Karpas-422 (cell line): ENCODE data around the gene RNF144A. TPM values are rescaled to one million over a fixed set of nuclear protein-coding genes. Genes with fewer than 3 reads are reported as not detected.

Source experiments
- DNase-seq: peaks from one replicate; pipeline ENCODE4 v3.0.0-alpha.2; 2015
- H2AFZ ChIP-seq: fragments of 200-600 bp; sonication (generic); 2 replicates; pipeline ENCODE4 v1.6.1; 2014; ENCODE audit warnings: antibody characterized with exemption, low read length, mixed read lengths
- H3K27ac ChIP-seq: fragments of 200-600 bp; sonication (generic); 2 replicates; pipeline ENCODE4 v1.5.1; 2014; ENCODE audit warnings: mild to moderate bottlenecking, low read length, moderate library complexity
- H3K27me3 ChIP-seq: fragments of 200-600 bp; sonication (generic); 2 replicates; pipeline ENCODE4 v1.6.1; 2014; ENCODE audit warnings: low read length, mixed read lengths
- H3K36me3 ChIP-seq: fragments of 200-600 bp; sonication (generic); 2 replicates; pipeline ENCODE4 v1.6.1; 2014; ENCODE audit warnings: low read length, mixed read lengths; ENCODE audit not compliant: insufficient read depth
- H3K4me1 ChIP-seq: fragments of 200-600 bp; sonication (generic); 2 replicates; pipeline ENCODE4 v1.6.1; 2014; ENCODE audit warnings: mild to moderate bottlenecking, low read length, mixed read lengths
- H3K4me2 ChIP-seq: fragments of 200-600 bp; sonication (generic); 2 replicates; pipeline ENCODE4 v1.6.1; 2014; ENCODE audit warnings: low read length, low read depth, mild to moderate bottlenecking; ENCODE audit not compliant: poor library complexity, severe bottlenecking
- H3K4me3 ChIP-seq: fragments of 200-600 bp; sonication (generic); 2 replicates; pipeline ENCODE4 v1.5.1; 2014; ENCODE audit warnings: mild to moderate bottlenecking, antibody characterized with exemption, low read length, mixed read lengths
- H3K79me2 ChIP-seq: fragments of 200-600 bp; sonication (generic); 2 replicates; pipeline ENCODE4 v1.6.1; 2014; ENCODE audit warnings: mild to moderate bottlenecking, low read length, mixed read lengths
- H3K9ac ChIP-seq: fragments of 200-600 bp; sonication (generic); 2 replicates; pipeline ENCODE4 v1.6.0; 2014; ENCODE audit warnings: low read length
- H3K9me2 ChIP-seq: fragments of 200-600 bp; sonication (generic), shearing (Covaris generic); replicated peaks from 2 replicates; pipeline ENCODE4 v1.6.0; 2014; ENCODE audit warnings: mild to moderate bottlenecking, low read length, moderate library complexity; ENCODE audit not compliant: insufficient read depth
- H3K9me3 ChIP-seq: fragments of 300-700, 200-600 bp; sonication (generic); 2 replicates; pipeline ENCODE4 v1.6.1; 2014; ENCODE audit warnings: low read length, mixed read lengths
- H4K20me1 ChIP-seq: fragments of 200-600 bp; sonication (generic); 2 replicates; pipeline ENCODE4 v1.6.1; 2014; ENCODE audit warnings: mild to moderate bottlenecking, antibody characterized with exemption, low read length, low read depth; ENCODE audit not compliant: insufficient read depth
- total RNA-seq: library from RNA; depleted of rRNA; stranded (reverse); fragments of >200 nt; shearing (Covaris generic); gene quantifications from 2 replicates; pipeline ENCODE4 v1.2.3, GENCODE V29; 2014; ENCODE audit warnings: low replicate concordance

The RNF144A gene
- total RNA-seq, 1 experiment from 2014 or later: 0.07 TPM

DNA sequence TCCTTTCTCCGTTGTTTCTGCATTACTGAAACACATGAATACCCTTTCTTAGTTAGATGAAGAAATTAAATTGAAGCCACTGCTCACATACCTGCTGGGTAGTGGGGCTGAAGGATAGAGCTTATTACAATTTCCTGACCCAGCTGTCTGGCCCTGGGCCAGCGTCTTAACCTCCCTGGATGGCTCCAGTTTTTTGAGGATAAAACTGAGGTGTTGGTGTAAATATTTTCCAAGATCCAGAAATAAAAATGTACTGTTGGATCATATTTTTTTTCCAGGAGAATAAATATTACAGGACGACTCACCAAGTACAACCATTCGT is 3.5 kb downstream of the RNF144A start:
- Histone ChIP-seq H3K9me3 (no peaks in the 10 kb centered on the region), H4K20me1 (no peaks in the 10 kb centered on the region), H3K4me1 (no peaks in the 10 kb centered on the region), H3K9me2 (no peaks in the 10 kb centered on the region), H3K4me3 (no peak overlapping the region), H3K9ac (no peak overlapping the region), H3K36me3 (no peaks in the 10 kb centered on the region), H2AFZ (no peak overlapping the region), H3K27ac (no peak overlapping the region), H3K79me2 (no peaks in the 10 kb centered on the region), H3K27me3 (no peaks in the 10 kb centered on the region), H3K4me2 (no peak overlapping the region)
- no peak for DNase-seq

DNA sequence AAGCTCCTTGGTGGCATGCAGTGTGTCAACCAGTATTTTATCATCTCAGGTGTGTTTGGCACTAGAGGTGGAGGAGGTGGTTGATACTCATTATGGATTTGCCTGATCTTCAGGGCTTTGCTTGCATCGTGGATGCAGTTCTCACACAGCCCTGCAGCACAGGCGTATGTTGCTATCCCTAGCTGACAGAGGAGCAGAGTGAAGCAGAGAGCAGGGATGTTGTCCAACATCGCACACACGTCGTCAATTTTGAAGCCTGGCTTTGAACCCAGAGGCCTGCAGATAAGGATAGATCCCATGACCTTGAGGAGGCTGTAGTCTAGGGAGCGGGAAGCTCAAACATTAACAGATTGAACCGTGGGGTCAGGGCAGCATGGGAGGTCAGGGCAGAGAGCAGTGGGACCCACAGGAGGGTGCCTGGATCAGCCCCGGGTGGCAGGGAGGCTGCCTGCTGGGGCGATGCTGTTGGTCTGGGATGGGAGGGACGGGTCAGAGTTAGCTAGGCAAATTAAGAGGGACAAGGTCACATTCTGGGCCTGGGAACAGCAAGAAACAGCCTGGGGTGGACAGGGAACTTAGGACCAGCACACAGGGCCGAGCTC is 4.2 kb downstream of the RNF144A start:
- no peaks in the 10 kb centered on the region for H3K79me2 ChIP-seq
- H3K27ac ChIP-seq: no peak overlapping the region
- no peaks in the 10 kb centered on the region for H3K4me1 ChIP-seq
- H3K9ac ChIP-seq: no peak overlapping the region
- DNase-seq: no peak
- H3K9me3 ChIP-seq: no peaks in the 10 kb centered on the region
- H3K4me2 ChIP-seq: no peak overlapping the region
- no peaks in the 10 kb centered on the region for H3K36me3 ChIP-seq
- H3K9me2 ChIP-seq: no peaks in the 10 kb centered on the region
- H2AFZ ChIP-seq: no peak overlapping the region
- no peak overlapping the region for H3K4me3 ChIP-seq
- H3K27me3 ChIP-seq: no peaks in the 10 kb centered on the region
- no peaks in the 10 kb centered on the region for H4K20me1 ChIP-seq

DNA sequence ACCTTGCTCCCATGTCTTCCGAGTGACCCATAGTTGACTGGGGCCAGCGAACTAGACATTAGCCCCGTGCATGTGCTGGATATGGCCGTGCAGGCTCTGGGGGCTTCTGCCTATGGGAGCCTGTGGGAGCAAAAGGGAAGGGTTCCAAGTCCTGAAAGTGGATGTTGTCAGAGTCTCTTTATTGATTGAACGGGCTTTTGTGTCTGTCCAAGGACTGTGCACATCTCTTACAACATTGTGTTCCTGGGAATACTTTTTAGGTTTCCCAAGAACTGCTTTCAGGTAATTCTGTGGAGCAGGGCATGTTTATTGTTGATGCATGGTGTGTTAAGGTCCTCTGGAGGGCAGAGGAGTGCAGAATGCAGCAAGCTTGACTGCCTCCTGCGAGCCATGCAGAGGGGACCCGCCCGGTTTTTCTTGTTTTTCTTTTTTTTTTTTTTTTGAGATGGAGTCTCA is 5.0 kb downstream of the RNF144A start:
- no peak overlapping the region for H3K4me3 ChIP-seq
- no peaks in the 10 kb centered on the region for H3K36me3 ChIP-seq
- DNase-seq: no peak
- no peaks in the 10 kb centered on the region for H3K9me3 ChIP-seq
- no peaks in the 10 kb centered on the region for H3K9me2 ChIP-seq
- H3K79me2 ChIP-seq: no peaks in the 10 kb centered on the region
- no peak overlapping the region for H3K4me2 ChIP-seq
- no peak overlapping the region for H2AFZ ChIP-seq
- no peaks in the 10 kb centered on the region for H4K20me1 ChIP-seq
- no peaks in the 10 kb centered on the region for H3K27me3 ChIP-seq
- no peak overlapping the region for H3K9ac ChIP-seq
- no peak overlapping the region for H3K27ac ChIP-seq
- H3K4me1 ChIP-seq: no peaks in the 10 kb centered on the region

DNA sequence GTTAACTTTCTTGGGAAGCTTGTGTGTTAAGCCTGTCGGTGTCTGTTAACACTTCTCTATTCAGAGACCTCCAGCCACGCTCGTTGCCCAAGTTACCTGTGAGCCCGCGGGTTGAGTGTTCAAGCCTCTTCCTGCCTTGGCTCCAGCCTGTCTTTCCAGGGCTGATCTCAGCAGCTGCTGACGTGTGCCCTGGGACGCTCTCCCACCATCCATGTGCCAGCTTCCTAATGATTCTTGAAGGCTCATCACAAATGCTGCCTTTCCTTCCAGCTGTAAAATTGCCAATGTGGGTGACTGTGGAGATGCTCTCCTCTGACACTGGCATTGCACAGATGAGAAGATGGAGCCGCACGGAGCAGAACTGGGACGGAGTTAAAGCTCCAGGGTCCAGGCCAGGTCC is 6.1 kb downstream of the RNF144A start:
- Histone ChIP-seq H3K27ac (no peak overlapping the region), H3K27me3 (no peaks in the 10 kb centered on the region), H4K20me1 (no peaks in the 10 kb centered on the region), H3K36me3 (no peaks in the 10 kb centered on the region), H3K4me2 (no peak overlapping the region), H3K4me3 (no peak overlapping the region), H3K9ac (no peak overlapping the region), H2AFZ (no peak overlapping the region), H3K9me2 (no peaks in the 10 kb centered on the region), H3K79me2 (no peaks in the 10 kb centered on the region), H3K9me3 (no peaks in the 10 kb centered on the region), H3K4me1 (no peaks in the 10 kb centered on the region)
- DNase-seq: no peak

DNA sequence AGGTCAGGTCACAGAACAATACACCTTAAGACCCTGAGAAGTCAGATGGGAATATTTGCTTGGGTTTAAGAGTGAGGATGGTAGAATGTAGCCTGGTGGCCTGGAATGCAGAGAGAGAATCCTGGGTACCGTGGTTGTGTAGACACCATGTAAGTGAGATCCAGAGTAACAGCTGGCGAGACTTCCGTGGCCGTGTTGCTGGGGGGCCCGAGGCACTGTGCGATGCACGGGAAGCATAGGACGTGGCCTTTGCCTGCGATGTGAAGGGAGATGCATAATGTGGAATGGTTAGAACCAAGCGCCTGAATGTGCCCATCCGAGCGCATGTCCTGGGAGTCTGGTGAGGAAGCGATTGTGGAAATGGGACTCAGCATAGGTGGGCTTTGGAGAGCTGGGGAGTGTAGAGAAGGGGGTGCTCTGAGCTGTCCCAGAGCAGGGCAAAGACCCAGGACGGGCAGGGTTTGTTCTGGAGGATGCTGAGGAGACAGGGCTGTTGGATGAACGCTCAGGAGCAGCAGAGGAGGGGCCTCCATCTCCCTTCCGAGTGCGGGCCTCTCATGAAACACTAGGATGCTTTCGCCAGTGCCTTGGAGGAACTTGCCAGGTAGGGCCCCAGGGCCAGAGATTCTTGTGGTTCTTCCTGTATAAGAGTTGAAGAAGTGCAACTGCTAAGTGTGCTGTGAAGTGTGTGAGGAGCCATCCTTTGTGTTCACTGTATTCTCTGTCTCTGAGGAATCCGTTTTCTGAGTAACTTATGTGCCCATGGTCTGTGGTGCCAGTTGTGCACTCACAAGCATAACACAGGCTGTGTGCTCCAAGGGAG is 7.1 kb downstream of the RNF144A start:
- H3K79me2 ChIP-seq: no peaks in the 10 kb centered on the region
- no peak overlapping the region for H3K4me2 ChIP-seq
- H3K36me3 ChIP-seq: no peaks in the 10 kb centered on the region
- no peaks in the 10 kb centered on the region for H3K9me3 ChIP-seq
- no peaks in the 10 kb centered on the region for H3K27me3 ChIP-seq
- no peak overlapping the region for H3K4me3 ChIP-seq
- DNase-seq: no peak
- no peak overlapping the region for H2AFZ ChIP-seq
- no peak overlapping the region for H3K9ac ChIP-seq
- no peaks in the 10 kb centered on the region for H3K9me2 ChIP-seq
- H3K27ac ChIP-seq: no peak overlapping the region
- no peaks in the 10 kb centered on the region for H4K20me1 ChIP-seq
- H3K4me1 ChIP-seq: no peaks in the 10 kb centered on the region

DNA sequence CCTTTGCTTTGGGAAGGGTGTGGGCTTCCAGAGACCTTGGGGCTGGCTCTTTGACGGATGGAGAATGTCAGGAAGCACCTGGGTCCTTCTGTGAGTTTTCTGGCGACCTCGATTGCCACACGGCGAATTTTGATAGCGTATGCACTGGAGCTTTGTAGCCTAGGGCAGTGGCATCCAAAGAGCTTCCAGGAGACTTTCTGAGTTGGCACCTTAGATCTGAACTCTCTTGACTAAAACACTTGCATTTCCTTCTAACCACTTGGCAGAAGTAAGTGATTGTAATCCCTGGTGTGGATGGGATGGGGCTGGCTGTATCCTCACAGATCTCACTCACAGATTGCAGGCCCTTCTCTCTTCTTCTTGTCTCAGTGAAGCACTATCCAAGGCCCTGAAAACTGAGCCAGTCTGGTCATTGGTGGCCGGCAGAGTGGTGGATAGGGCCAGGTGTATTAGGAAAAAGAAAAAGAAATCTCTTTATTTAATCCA is 7.8 kb downstream of the RNF144A start:
- H3K4me2 ChIP-seq: no peak overlapping the region
- H3K79me2 ChIP-seq: no peaks in the 10 kb centered on the region
- H2AFZ ChIP-seq: no peak overlapping the region
- H3K4me1 ChIP-seq: no peaks in the 10 kb centered on the region
- no peak overlapping the region for H3K9ac ChIP-seq
- no peaks in the 10 kb centered on the region for H3K9me3 ChIP-seq
- no peak overlapping the region for H3K4me3 ChIP-seq
- H3K9me2 ChIP-seq: no peaks in the 10 kb centered on the region
- no peaks in the 10 kb centered on the region for H3K36me3 ChIP-seq
- no peak for DNase-seq
- H3K27me3 ChIP-seq: no peaks in the 10 kb centered on the region
- H4K20me1 ChIP-seq: no peaks in the 10 kb centered on the region
- H3K27ac ChIP-seq: no peak overlapping the region

DNA sequence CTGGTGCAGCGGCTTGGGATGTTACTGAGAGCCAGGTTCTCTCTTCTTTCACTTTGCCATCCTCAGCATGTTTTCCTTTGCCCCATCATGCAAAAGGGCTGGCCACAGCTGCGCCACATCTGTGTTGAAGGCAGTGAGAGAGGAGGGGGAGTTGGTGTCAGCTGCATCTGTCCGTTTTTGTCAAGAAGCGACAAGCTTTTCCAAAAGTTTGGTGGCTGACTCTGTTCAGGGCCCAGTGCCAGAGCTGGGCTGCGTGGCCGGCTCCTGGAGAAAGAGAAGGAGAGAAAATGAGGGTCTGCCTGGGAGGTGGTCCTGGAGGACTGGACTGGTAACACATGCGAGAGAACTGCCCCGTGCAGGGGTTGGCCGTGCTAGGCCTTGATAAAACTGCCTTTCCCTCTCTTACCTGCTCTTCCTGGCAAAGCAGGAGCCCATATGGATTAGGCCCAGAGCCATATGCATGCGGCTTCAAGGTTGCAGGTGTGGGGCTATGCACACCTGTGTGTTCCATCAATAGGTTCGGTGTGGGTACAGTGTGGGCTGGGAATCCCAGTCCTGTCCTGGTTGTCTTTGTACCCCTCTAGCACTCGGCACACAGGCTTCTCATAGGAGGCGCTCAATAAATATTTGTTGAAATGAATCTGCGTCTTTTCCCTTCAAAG is 9.0 kb downstream of the RNF144A start:
- Histone ChIP-seq H3K4me2 (no peak overlapping the region), H4K20me1 (no peaks in the 10 kb centered on the region), H3K27ac (no peak overlapping the region), H3K4me3 (no peak overlapping the region), H3K4me1 (no peaks in the 10 kb centered on the region), H3K9me2 (no peaks in the 10 kb centered on the region), H3K9ac (no peak overlapping the region), H3K27me3 (no peaks in the 10 kb centered on the region), H3K79me2 (no peaks in the 10 kb centered on the region), H3K36me3 (no peaks in the 10 kb centered on the region), H3K9me3 (no peaks in the 10 kb centered on the region), H2AFZ (no peak overlapping the region)
- DNase-seq: no peak

DNA sequence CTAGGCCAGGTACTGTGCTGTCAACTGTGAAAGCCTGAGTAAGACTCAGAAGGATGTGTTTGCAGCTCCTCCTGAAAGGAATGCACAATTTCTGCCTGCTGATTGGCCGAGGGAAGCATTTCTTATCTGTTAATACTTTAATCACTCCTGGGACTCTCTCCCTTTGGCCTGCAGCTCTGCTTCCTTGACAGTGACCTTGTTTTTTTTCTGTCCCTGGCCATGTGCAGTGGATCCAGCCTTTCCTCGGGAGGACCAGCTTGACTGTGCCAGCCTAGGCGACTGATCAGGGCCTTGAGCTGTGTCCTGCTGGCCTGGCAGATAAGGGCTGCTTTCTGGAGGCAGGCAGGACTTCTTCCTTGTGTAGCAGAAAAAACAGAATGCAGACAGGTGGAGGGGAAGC is 10.0 kb downstream of the RNF144A start:
- Histone ChIP-seq H3K4me1 (no peaks in the 10 kb centered on the region), H3K79me2 (no peaks in the 10 kb centered on the region), H3K27me3 (no peaks in the 10 kb centered on the region), H3K9me3 (no peaks in the 10 kb centered on the region), H3K4me3 (no peak overlapping the region), H2AFZ (no peak overlapping the region), H3K9me2 (no peaks in the 10 kb centered on the region), H3K36me3 (no peaks in the 10 kb centered on the region), H4K20me1 (no peaks in the 10 kb centered on the region), H3K9ac (no peak overlapping the region), H3K27ac (no peak overlapping the region), H3K4me2 (no peak overlapping the region)
- no peak for DNase-seq
